CD4-positive, alpha-beta T cell treated with Interleukin-2 at 100 ng/mL for 4 hours (primary cell): ENCODE data around the gene PPP1CA.

Source experiments
- DNase-seq: peaks from one replicate; pipeline ENCODE4 v3.0.0-alpha.2; 2020; ENCODE audit warnings: low spot score

PPP1CA gene

GRCh38 chr11:67401495-67402191 is at the start of gene PPP1CA:
PPP1CA (minus strand) TSS chr11:67401858; CDS start chr11:67401782, 76 bp downstream.
- DNase-seq = peak; percentile 88

- no peak for DNase-seq
Observed at GRCh38 chr11:67450796-67451657, 49.4 kb upstream of the PPP1CA start.

- no peak for DNase-seq
Observed at GRCh38 chr11:67449116-67449844, 47.6 kb upstream of the PPP1CA start.

- DNase-seq = no peak
Observed at GRCh38 chr11:67448220-67448609, 46.6 kb upstream of the PPP1CA start.

- DNase-seq = no peak
Observed at GRCh38 chr11:67445515-67445914, 43.9 kb upstream of the PPP1CA start.

GRCh38 chr11:67442504-67443404 is 41.1 kb upstream of the PPP1CA start:
- DNase-seq = no peak

GRCh38 chr11:67441731-67442351 is 40.2 kb upstream of the PPP1CA start:
- no peak for DNase-seq

- no peak for DNase-seq
Observed at GRCh38 chr11:67441098-67441563, 39.5 kb upstream of the PPP1CA start.

GRCh38 chr11:67440229-67441097 is 38.8 kb upstream of the PPP1CA start:
- no peak for DNase-seq

- DNase-seq = no peak
Observed at GRCh38 chr11:67439321-67440228, 37.9 kb upstream of the PPP1CA start.

- peak; percentile 75 for DNase-seq
Observed at GRCh38 chr11:67438158-67438902, 36.7 kb upstream of the PPP1CA start.

GRCh38 chr11:67437809-67438157 is 36.1 kb upstream of the PPP1CA start:
- DNase-seq = no peak

- DNase-seq = peak; percentile 65
Observed at GRCh38 chr11:67437082-67437808, 35.6 kb upstream of the PPP1CA start, which contains the start of gene PTPRCAP. PTPRCAP (minus strand) TSS chr11:67437682; CDS start chr11:67437619, 63 bp downstream.

GRCh38 chr11:67436459-67437081 is 34.9 kb upstream of the PPP1CA start:
- DNase-seq = peak; percentile 61

GRCh38 chr11:67435727-67436458 is 34.2 kb upstream of the PPP1CA start:
- no peak for DNase-seq

- peak; percentile 47 for DNase-seq
Observed at GRCh38 chr11:67435031-67435726, 33.5 kb upstream of the PPP1CA start.
